Measurements from ENCODE around the gene ANKRD7.

The ANKRD7 gene

DNA sequence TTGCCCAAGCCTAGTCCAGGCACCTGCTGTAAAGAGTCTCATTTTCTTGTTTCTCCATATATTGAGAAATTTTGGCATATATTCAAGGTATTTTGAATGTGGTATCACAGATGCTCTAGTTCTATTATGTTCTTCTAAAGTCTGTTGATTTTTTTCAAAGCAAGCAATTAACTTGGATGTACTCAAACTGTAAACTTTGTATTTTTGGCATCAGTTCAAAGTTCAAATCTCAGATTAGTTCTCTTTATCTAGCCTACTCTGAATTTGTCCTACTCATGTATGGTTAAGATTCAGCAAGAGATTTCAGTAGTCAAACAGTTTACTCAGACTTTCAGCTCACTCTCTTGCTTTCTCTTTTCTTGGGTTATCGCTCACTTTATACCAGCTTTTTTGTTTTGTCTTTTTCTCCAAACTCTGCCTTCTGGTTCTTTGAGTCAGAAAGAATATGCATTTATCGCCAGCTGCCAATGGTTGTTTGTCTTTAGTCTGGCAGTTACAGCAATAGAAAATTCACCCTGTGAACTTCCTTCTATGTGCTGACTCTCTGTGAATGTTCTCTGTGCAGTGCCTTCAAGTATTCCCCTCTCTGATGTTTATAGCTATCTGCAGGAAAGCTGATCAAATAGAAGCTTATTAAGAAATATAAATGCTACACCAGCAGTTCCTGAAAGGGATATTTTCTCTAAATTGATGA is 56.0 kb downstream of the ANKRD7 start:
- no peaks in the 10 kb centered on the region for H3K36me3 ChIP-seq (ENCODE audit: insufficient read depth, low read length)
- no peaks in the 10 kb centered on the region for H3K79me2 ChIP-seq (ENCODE audit: insufficient read depth, low read length)
- H2AFZ ChIP-seq (ENCODE audit: low read depth, low read length): peak overlapping the region; percentile 52
- ATAC-seq (ENCODE audit: insufficient read depth, low read depth) (0 out of 3 replicates have a peak, but pooled peaks have one; percentile 31), DNase-seq (no peak)
- H3K4me3 ChIP-seq (ENCODE audit: low read depth in 1 of 2, low read length in 2 of 2): no peak overlapping the region
- peak overlapping the region; percentile 64 for H3K27ac ChIP-seq (ENCODE audit: low read length)
- TF ChIP-seq EZH2 (IDR thresholded peaks at IDR 0.05; ENCODE audit: borderline replicate concordance, low read depth, low read length, severe bottlenecking) (no peak), CTCF (IDR thresholded peaks at IDR 0.05; ENCODE audit: borderline replicate concordance, extremely low read depth, low read length, poor library complexity, severe bottlenecking) (no peak)
- 0 out of 2 replicates have a peak overlapping the region, but pooled peaks have one; percentile 3 for H3K9ac ChIP-seq (ENCODE audit: low read depth, low read length)
- no peaks in the 10 kb centered on the region for H3K9me3 ChIP-seq (ENCODE audit: insufficient read depth, low read length, severe bottlenecking)
- peak overlapping the region; percentile 13; the same call in 1 of the 2 replicates for H3K4me2 ChIP-seq (ENCODE audit: insufficient read depth, low read length)
- no peaks in the 10 kb centered on the region for H4K20me1 ChIP-seq (ENCODE audit: insufficient read depth, low read length)
- no peaks in the 10 kb centered on the region for H3K27me3 ChIP-seq (ENCODE audit: insufficient read depth, low read length, poor library complexity)
- H3K4me1 ChIP-seq (ENCODE audit: insufficient read depth, low read length): peaks cover 39% of the 10 kb centered on the region

DNA sequence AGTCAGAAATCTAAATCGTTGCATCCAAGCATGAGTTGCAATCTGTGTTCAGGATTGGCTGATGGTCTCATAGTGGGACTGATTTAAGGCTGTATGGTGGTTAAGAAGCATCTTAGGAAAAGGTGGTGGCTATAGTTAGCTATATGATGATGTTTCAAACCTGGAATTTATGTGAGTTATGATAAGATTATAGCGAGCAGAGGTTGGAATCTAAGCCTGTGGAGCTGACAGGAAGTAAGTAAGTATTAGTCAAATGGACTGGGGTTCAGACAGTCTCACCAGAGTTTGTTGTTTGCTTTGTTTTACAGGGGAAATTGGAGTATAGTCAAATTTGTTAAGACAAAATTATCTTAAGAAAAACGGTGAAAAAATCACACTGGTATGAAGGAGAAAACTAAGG is 56.7 kb downstream of the ANKRD7 start:
- 0 out of 2 replicates have a peak overlapping the region, but pooled peaks have one; percentile 3 for H3K9ac ChIP-seq (ENCODE audit: low read depth, low read length)
- ATAC-seq (ENCODE audit: insufficient read depth, low read depth) (no peak), DNase-seq (no peak)
- H3K4me2 ChIP-seq (ENCODE audit: insufficient read depth, low read length): 0 out of 2 replicates have a peak overlapping the region, but pooled peaks have one; percentile 13
- no peaks in the 10 kb centered on the region for H3K36me3 ChIP-seq (ENCODE audit: insufficient read depth, low read length)
- peaks cover 46% of the 10 kb centered on the region for H3K4me1 ChIP-seq (ENCODE audit: insufficient read depth, low read length)
- H3K27ac ChIP-seq (ENCODE audit: low read length): peak overlapping the region; percentile 64
- peak overlapping the region; percentile 52; the same call in 1 of the 2 replicates for H2AFZ ChIP-seq (ENCODE audit: low read depth, low read length)
- H3K79me2 ChIP-seq (ENCODE audit: insufficient read depth, low read length): no peaks in the 10 kb centered on the region
- TF ChIP-seq CTCF (IDR thresholded peaks at IDR 0.05; ENCODE audit: borderline replicate concordance, extremely low read depth, low read length, poor library complexity, severe bottlenecking) (no peak), EZH2 (IDR thresholded peaks at IDR 0.05; ENCODE audit: borderline replicate concordance, low read depth, low read length, severe bottlenecking) (no peak)
- H3K27me3 ChIP-seq (ENCODE audit: insufficient read depth, low read length, poor library complexity): no peaks in the 10 kb centered on the region
- H3K9me3 ChIP-seq (ENCODE audit: insufficient read depth, low read length, severe bottlenecking): no peaks in the 10 kb centered on the region
- no peaks in the 10 kb centered on the region for H4K20me1 ChIP-seq (ENCODE audit: insufficient read depth, low read length)
- H3K4me3 ChIP-seq (ENCODE audit: low read depth in 1 of 2, low read length in 2 of 2): no peak overlapping the region

- H3K36me3 ChIP-seq (ENCODE audit: insufficient read depth, low read length): peaks cover 4% of the 10 kb centered on the region; the same call in 1 of the 2 replicates
- peaks cover 73% of the 10 kb centered on the region for H3K4me1 ChIP-seq (ENCODE audit: insufficient read depth, low read length)
- 0 out of 2 replicates have a peak overlapping the region, but pooled peaks have one; percentile 4 for H3K4me2 ChIP-seq (ENCODE audit: insufficient read depth, low read length)
- H3K4me3 ChIP-seq (ENCODE audit: low read depth in 1 of 2, low read length in 2 of 2): no peak overlapping the region
- peak overlapping the region; percentile 14; the same call in 1 of the 2 replicates for H3K9ac ChIP-seq (ENCODE audit: low read depth, low read length)
- no peak for TF ChIP-seq CTCF (IDR thresholded peaks at IDR 0.05; ENCODE audit: borderline replicate concordance, extremely low read depth, low read length, poor library complexity, severe bottlenecking)
- no peak for TF ChIP-seq EZH2 (IDR thresholded peaks at IDR 0.05; ENCODE audit: borderline replicate concordance, low read depth, low read length, severe bottlenecking)
- H3K9me3 ChIP-seq (ENCODE audit: insufficient read depth, low read length, severe bottlenecking): peaks cover 13% of the 10 kb centered on the region
- peak overlapping the region; percentile 81 for H3K27ac ChIP-seq (ENCODE audit: low read length)
- H3K27me3 ChIP-seq (ENCODE audit: insufficient read depth, low read length, poor library complexity): no peaks in the 10 kb centered on the region
- no peaks in the 10 kb centered on the region for H3K79me2 ChIP-seq (ENCODE audit: insufficient read depth, low read length)
- no peaks in the 10 kb centered on the region for H4K20me1 ChIP-seq (ENCODE audit: insufficient read depth, low read length)
- ATAC-seq (ENCODE audit: insufficient read depth, low read depth) (peak; percentile 69), DNase-seq (peak; percentile 41)
- no peak overlapping the region for H2AFZ ChIP-seq (ENCODE audit: low read depth, low read length)
These were observed 60.9 kb downstream of the ANKRD7 start for GRCh38 chr7:118285358-118285757.

Data from DND-41 (cell line).